NB4 (cell line): ENCODE measurements around the gene ZBTB44.
"Not testable (repeated sequence)": the region's sequence is repeated elsewhere in the genome, so short reads cannot be mapped to it uniquely, and the experiment has no call there.

ENCODE experiments used
- DNase-seq: peaks from one replicate; pipeline ENCODE4 v3.0.0; 2010; ENCODE audit warnings: low read depth
- H3K4me3 ChIP-seq: one replicate; pipeline ENCODE4 v1.5.1; 2011; ENCODE audit warnings: mild to moderate bottlenecking, low read depth, low read length, moderate library complexity
- CTCF ChIP-seq: IDR thresholded peaks from one replicate; pipeline ENCODE4 v1.5.1; 2012; ENCODE audit warnings: low read depth, low read length
- MYC ChIP-seq: IDR thresholded peaks from 2 replicates; pipeline ENCODE4 v1.6.1; 2011; ENCODE audit warnings: low read depth, low read length
- POLR2A ChIP-seq: IDR thresholded peaks from 2 replicates; pipeline ENCODE4 v1.6.1; 2011; ENCODE audit warnings: mild to moderate bottlenecking; ENCODE audit not compliant: insufficient read length; ENCODE audit errors: extremely low read depth
- TF ChIP-seq, protein P1 (sequence below): IDR thresholded peaks from 2 replicates; pipeline ENCODE4 v1.6.1; 2011; ENCODE audit warnings: low read depth, low read length

Gene ZBTB44

GRCh38 chr11:130243816-130244215 lies 70.9 kb downstream of the ZBTB44 start:
- H3K4me3 ChIP-seq = no peak overlapping the region
- no peak for TF ChIP-seq MYC
- no peak for TF ChIP-seq CTCF
- TF ChIP-seq POLR2A = no peak
- TF ChIP-seq, protein P1, sequence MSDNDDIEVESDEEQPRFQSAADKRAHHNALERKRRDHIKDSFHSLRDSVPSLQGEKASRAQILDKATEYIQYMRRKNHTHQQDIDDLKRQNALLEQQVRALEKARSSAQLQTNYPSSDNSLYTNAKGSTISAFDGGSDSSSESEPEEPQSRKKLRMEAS = no peak
- no peak for DNase-seq

DNA sequence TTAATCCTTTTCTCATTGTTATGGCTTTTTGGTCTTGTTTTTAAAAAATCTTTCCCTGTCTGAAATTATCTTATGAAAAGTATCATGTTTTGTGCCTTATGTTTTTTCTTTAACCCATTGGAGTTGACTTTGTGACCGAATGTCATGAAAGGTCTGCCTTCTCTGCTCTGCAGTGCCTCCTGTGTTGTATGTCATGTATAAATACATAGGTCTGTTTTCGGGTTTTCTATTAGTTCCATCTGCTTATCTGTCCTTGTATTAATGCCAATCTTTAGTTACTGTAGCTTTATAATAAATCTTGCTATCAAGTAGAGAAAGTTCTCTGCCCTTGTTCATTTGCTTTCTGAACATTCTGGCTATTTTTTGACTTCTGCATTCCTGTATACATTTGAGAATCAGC lies 73.0 kb downstream of the ZBTB44 start:
- DNase-seq = no peak
- TF ChIP-seq, protein P1 = no peak
- TF ChIP-seq MYC (no peak), CTCF (no peak), POLR2A (no peak)
- no peak overlapping the region for H3K4me3 ChIP-seq

GRCh38 chr11:130237282-130238006 lies 77.3 kb downstream of the ZBTB44 start:
- TF ChIP-seq, protein P1 = no peak
- no peak for TF ChIP-seq CTCF
- no peak for TF ChIP-seq MYC
- no peak for TF ChIP-seq POLR2A

DNA sequence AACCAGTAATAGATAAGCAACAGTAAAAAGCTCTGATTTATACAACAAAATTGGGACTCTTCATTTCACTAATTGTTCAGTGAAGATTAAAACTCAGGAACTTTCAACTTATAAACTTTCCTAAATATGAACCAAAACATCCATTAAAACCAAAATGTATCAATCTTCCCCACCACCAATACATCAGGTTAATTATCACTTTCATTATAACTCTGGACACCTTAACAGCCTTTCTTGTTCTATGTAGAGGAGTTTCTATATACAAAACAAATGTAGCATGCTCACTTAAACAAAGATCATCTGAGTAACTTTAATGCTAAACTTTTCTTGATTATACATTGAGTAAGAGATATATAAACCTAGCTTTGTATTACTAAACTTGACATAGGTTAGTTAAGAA lies 80.4 kb downstream of the ZBTB44 start:
- no peak for DNase-seq
- no peak for TF ChIP-seq MYC
- TF ChIP-seq, protein P1 = no peak
- TF ChIP-seq POLR2A = no peak
- no peak for TF ChIP-seq CTCF
- H3K4me3 ChIP-seq = no peak overlapping the region

More at GRCh38 chr11:130237282-130238006, 77.3 kb downstream of the ZBTB44 start:
- no peak overlapping the region for H3K4me3 ChIP-seq
- no peak for DNase-seq

DNA sequence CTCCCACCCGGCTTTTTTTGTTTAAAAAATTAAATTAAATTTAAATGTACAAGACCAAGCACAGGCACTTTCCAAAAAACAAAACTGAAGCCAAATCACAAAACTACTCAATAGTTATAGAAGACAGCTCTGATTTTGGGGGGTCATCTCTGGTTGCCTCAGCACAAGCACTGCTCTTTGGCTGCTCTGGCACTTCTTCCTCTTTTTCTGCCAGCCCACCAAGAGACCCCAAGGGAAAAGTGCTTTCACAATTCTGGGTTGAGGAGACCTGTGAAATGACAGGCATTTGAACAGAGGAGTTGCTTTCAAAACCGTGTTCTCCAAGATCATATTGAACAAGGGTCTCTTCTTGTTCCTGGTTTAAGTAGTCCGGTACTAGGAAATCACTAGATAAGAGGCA lies 80.8 kb downstream of the ZBTB44 start:
- DNase-seq, H3K4me3 ChIP-seq: not testable (repeated sequence)

GRCh38 chr11:130233486-130233885 lies 81.2 kb downstream of the ZBTB44 start:
- DNase-seq, H3K4me3 ChIP-seq: not testable (repeated sequence)

DNA sequence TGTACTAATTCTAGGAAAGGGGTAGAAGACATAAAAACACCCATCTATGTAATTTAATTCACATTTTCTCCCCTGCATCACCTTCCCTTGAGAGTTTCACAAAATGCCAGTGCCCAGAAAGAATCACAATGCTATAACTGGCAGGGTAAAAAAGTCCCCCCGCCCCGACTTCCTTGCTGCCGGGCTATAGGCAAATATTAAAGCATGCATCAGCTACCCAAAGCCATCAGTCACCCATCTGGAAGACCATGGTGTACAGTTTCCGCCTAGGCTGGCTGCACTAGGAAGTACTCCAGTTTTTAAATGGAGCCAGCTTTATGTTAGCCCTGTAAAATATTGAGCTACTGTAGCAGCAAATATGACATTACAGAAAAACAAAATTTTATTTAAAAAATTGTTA lies 87.3 kb downstream of the ZBTB44 start:
- TF ChIP-seq CTCF = no peak
- no peak for TF ChIP-seq POLR2A
- no peak for TF ChIP-seq MYC
- TF ChIP-seq, protein P1 = no peak

More for the DNA sequence above, 87.3 kb downstream of the ZBTB44 start:
- DNase-seq = no peak
- H3K4me3 ChIP-seq = no peak overlapping the region
